Colonic mucosa (tissue), 4 donors: ENCODE results near the gene KCNJ14. TPM values are rescaled to one million over a fixed set of nuclear protein-coding genes. Genes with fewer than 3 reads are reported as not detected.
"Not testable (repeated sequence)": the region's sequence is repeated elsewhere in the genome, so short reads cannot be mapped to it uniquely, and the experiment has no call there.

Experiments used
- DNase-seq: peaks from one replicate; pipeline ENCODE4 v3.0.0-alpha.2; 2020
- H3K27ac ChIP-seq: fragments of 200-600 bp; one replicate; pipeline ENCODE4 v1.8.0; 2021
- H3K27me3 ChIP-seq: fragments of 200-600 bp; one replicate; pipeline ENCODE4 v1.8.0; 2021
- H3K36me3 ChIP-seq: fragments of 200-600 bp; one replicate; pipeline ENCODE4 v1.8.0; 2021
- H3K4me1 ChIP-seq: fragments of 200-600 bp; one replicate; pipeline ENCODE4 v1.8.0; 2021; ENCODE audit warnings: mild to moderate bottlenecking
- H3K4me3 ChIP-seq: fragments of 200-600 bp; one replicate; pipeline ENCODE4 v1.8.0; 2021
- H3K9ac ChIP-seq, 2 donors: one replicate each; pipeline ENCODE4 v1.7.0; 2013; ENCODE audit warnings: control low read depth in 2 of 2, low read depth in 2 of 2, low read length in 2 of 2
- H3K9me3 ChIP-seq: fragments of 200-600 bp; one replicate; pipeline ENCODE4 v1.8.0; 2021
- CTCF ChIP-seq: fragments of 200-600 bp; IDR thresholded peaks from one replicate; pipeline ENCODE4 v1.8.0; 2022; ENCODE audit warnings: antibody characterized with exemption, mild to moderate bottlenecking
- intact Hi-C: fragments of 100-400 bp; cut with DNase I; formaldehyde crosslinking; loops from one replicate; pipeline ENCODE4 v1.14.1; 2022
- total RNA-seq, 2 donors: library from RNA; stranded (reverse); fragmentation: NEBNext Ultra II Directional in 1 of 2; extraction: Animal tissue kit (Norgen Biotek cat#: 25700) in 1 of 2; gene quantifications; one replicate each; pipeline ENCODE4 v1.2.1, GENCODE V29; 2021
- donor health status: healthy.
- donor health status: DM: no; HTN: no; CAD: no.
- donor health status: DM: no; HTN: no; CAD: no.

The KCNJ14 gene
- total RNA-seq, 2 donors from 2014 or later, result 0.35 to 0.99 TPM

DNA sequence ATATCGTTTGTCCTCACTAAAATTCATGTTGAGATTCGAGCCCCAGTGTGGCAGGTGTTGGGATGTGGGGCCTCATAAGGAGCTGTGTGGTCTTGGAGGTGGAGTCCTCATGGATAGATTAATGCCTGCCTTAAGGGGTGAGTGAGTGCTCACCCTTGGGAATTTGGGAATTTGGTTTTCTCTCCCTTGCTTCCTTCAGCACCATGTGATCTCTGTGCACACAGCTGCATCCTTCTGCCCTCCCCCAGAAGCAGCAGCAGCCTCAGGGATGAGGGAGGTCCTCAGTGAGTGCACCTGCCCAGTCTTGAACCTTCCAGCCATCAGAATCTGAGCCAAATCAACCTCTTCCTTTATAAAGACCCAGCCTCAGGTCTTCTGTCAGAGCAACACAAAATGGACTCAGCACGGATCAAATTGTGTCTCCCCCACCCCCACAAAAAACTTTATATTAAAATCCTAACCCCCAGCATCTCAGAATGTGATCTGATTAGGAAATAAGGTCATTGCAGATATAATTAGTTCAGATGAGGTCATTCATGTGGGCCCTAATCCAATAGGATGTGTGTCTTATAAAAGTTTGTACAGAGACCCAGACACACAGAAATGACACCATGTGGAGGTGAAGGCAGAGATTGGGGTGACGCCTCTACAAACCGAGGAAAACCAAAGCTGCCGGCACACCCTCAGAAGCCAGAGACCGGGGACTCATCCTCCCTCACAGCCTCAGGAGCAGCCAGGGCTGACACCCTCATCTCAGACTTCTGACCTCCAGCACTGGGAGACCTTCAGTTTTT, 26.7 kb downstream of the KCNJ14 start:
- Histone ChIP-seq H3K27ac (no peak overlapping the region), H3K4me1 (no peaks in the 10 kb centered on the region), H3K9ac (no peak overlapping the region), H3K4me3 (no peak overlapping the region), H3K9me3 (no peaks in the 10 kb centered on the region), H3K36me3 (no peaks in the 10 kb centered on the region), H3K27me3 (no peaks in the 10 kb centered on the region)
- intact Hi-C loops, result no loop called here
- no peak for DNase-seq
- no peak for TF ChIP-seq CTCF

DNA sequence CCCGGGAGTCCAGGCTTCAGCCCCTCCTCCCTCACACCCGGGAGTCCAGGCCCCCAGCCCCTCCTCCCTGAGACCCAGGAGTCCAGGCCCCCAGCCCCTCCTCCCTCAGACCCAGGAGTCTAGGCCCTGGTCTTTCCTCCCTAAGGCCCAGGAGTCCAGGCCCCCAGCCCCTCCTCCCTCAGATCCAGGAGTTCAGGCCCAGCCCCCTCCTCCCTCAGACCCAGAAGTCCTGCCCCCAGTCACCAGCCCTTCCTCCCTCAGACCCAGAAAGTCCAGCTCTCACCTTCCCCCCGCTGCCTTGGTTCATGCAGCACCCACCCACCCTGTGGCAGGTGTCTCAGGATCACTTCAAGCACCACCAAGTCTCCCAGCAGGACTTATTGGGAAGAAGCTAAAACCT, 27.9 kb downstream of the KCNJ14 start:
- peaks cover 5% of the 10 kb centered on the region for H3K4me1 ChIP-seq
- intact Hi-C loops, result no loop called here
- no peak overlapping the region for H3K9ac ChIP-seq
- no peak for TF ChIP-seq CTCF
- no peaks in the 10 kb centered on the region for H3K9me3 ChIP-seq
- no peak overlapping the region for H3K27ac ChIP-seq
- H3K4me3 ChIP-seq, result no peak overlapping the region
- H3K27me3 ChIP-seq, result no peaks in the 10 kb centered on the region
- DNase-seq, result no peak
- no peaks in the 10 kb centered on the region for H3K36me3 ChIP-seq

GRCh38 chr19:48484247-48484893, 29.0 kb downstream of the KCNJ14 start:
- Histone ChIP-seq H3K4me3 (no peak overlapping the region), H3K4me1 (peaks cover 6% of the 10 kb centered on the region), H3K9ac (no peak overlapping the region), H3K27ac (no peak overlapping the region), H3K36me3 (no peaks in the 10 kb centered on the region), H3K9me3 (no peaks in the 10 kb centered on the region), H3K27me3 (no peaks in the 10 kb centered on the region)
- DNase-seq, result no peak
- no peak for TF ChIP-seq CTCF
- intact Hi-C loops, result no loop called here

GRCh38 chr19:48484931-48485612, 29.7 kb downstream of the KCNJ14 start:
- Histone ChIP-seq H3K27me3 (peaks cover under 1% of the 10 kb centered on the region), H3K36me3 (no peaks in the 10 kb centered on the region), H3K9ac (no peak overlapping the region), H3K9me3 (no peaks in the 10 kb centered on the region), H3K4me3 (no peak overlapping the region), H3K4me1 (peaks cover 9% of the 10 kb centered on the region), H3K27ac (no peak overlapping the region)
- intact Hi-C loops, result loop anchor here (5.0 kb wide), 1 partner anchor 102 kb away; no protein-coding TSS in a partner anchor
- no peak for TF ChIP-seq CTCF
- no peak for DNase-seq

- H3K4me3 ChIP-seq, H3K27ac ChIP-seq, H3K9ac ChIP-seq, DNase-seq, H3K36me3 ChIP-seq, H3K9me3 ChIP-seq, H3K27me3 ChIP-seq: not testable (repeated sequence)
- intact Hi-C loops, result loop anchor here (5.0 kb wide), 1 partner anchor 101 kb away; no protein-coding TSS in a partner anchor
- H3K4me1 ChIP-seq, result peaks cover 12% of the 10 kb centered on the region
These were observed 31.3 kb downstream of the KCNJ14 start for GRCh38 chr19:48486706-48487105.
